ENCODE measurements around the gene FAM131A. TPM values are rescaled to one million over a fixed set of nuclear protein-coding genes. Genes with fewer than 3 reads are reported as not detected.

FAM131A gene
- total and polyA plus RNA-seq, 4 donors = 0.81 to 5.7 (median 2.7) TPM

GRCh38 chr3:184375747-184376461 is 38.5 kb downstream of the FAM131A start (continued):
- TF ChIP-seq REST (IDR thresholded peaks at IDR 0.05) = no peak
- no peak for TF ChIP-seq HNF4G (IDR thresholded peaks at IDR 0.05)
- no peak for TF ChIP-seq EGR1 (IDR thresholded peaks at IDR 0.05; ENCODE audit: low read depth in 2 of 2)
- TF ChIP-seq RAD21 (IDR thresholded peaks at IDR 0.05) = no peak

- H3K9me3 ChIP-seq (ENCODE audit: control insufficient read depth in 4 of 4, low read length in 3 of 4) = no peaks in the 10 kb centered on the region
- TF ChIP-seq EGR1 (IDR thresholded peaks at IDR 0.05; ENCODE audit: low read depth in 2 of 2) = no peak
- no peak for TF ChIP-seq REST (IDR thresholded peaks at IDR 0.05)
- TF ChIP-seq GABPA (IDR thresholded peaks at IDR 0.05 in 1 of 2, conservative IDR thresholded peaks at IDR 0.05 in 1 of 2) = no peak
- no peak for TF ChIP-seq JUND (IDR thresholded peaks at IDR 0.05)
- no peak for TF ChIP-seq TAF1 (conservative IDR thresholded peaks at IDR 0.05)
- no peak for TF ChIP-seq ZBTB33 (IDR thresholded peaks at IDR 0.05)
- no peak for TF ChIP-seq NR2F2 (IDR thresholded peaks at IDR 0.05)
- no peak for TF ChIP-seq RAD21 (IDR thresholded peaks at IDR 0.05)
- TF ChIP-seq SP1 (IDR thresholded peaks at IDR 0.05) = no peak
- TF ChIP-seq HNF4A (conservative IDR thresholded peaks at IDR 0.05) = no peak
- TF ChIP-seq MAX (IDR thresholded peaks at IDR 0.05) = no peak
- TF ChIP-seq CTCF (IDR thresholded peaks at IDR 0.05; ENCODE audit: low read depth, low read length, missing input control) = no peak
- TF ChIP-seq YY1 (IDR thresholded peaks at IDR 0.05) = no peak
- no peak for TF ChIP-seq FOXA2 (IDR thresholded peaks at IDR 0.05)
- no peak for TF ChIP-seq HNF4G (IDR thresholded peaks at IDR 0.05)
- peaks cover under 1 to 32% (median 20%) of the 10 kb centered on the region in 4 donors for H3K36me3 ChIP-seq (ENCODE audit: control insufficient read depth in 4 of 4, insufficient read depth in 3 of 4, low read depth in 1 of 4, low read length in 3 of 4)
- 33% methylated on average over 5 of the region's 5 CpGs for WGBS
- peaks cover 3 to 27% (median 11%) of the 10 kb centered on the region in 4 donors for H3K4me1 ChIP-seq (ENCODE audit: control insufficient read depth in 4 of 4, insufficient read depth in 4 of 4, low read length in 3 of 4)
- peak overlapping the region; percentile 94 to 96 for H3K27ac ChIP-seq (ENCODE audit: low read depth in 1 of 2, low read length in 2 of 2)
- DNase-seq (ENCODE audit: low spot score) = no peak
- H3K9ac ChIP-seq (ENCODE audit: low read depth in 1 of 2, low read length in 2 of 2) = peak overlapping the region; percentile 12 to 70
- H3K4me3 ChIP-seq (ENCODE audit: low read depth in 1 of 3, low read length in 3 of 3) = peak overlapping the region; percentile 81 to 98 (median 92)
- H3K27me3 ChIP-seq (ENCODE audit: control insufficient read depth in 4 of 4, insufficient read depth in 4 of 4, low read length in 3 of 4) = no peaks in the 10 kb centered on the region
Observed at GRCh38 chr3:184377374-184377773, 40.0 kb downstream of the FAM131A start.
